WERI-Rb-1 (cell line): ENCODE data around the gene IGF2BP2.
"Not testable (repeated sequence)": the region's sequence is repeated elsewhere in the genome, so short reads cannot be mapped to it uniquely, and the experiment has no call there.

ENCODE experiments used
- DNase-seq: peaks from one replicate; pipeline ENCODE4 v3.0.0-alpha.2; 2020
- H3K27ac ChIP-seq: fragments of 250-450 bp; sonication (Bioruptor Pico); 2 replicates; pipeline ENCODE4 v1.5.1; 2020; ENCODE audit warnings: mild to moderate bottlenecking, moderate library complexity
- H3K27me3 ChIP-seq: fragments of 250-450 bp; sonication (Bioruptor Pico); 2 replicates; pipeline ENCODE4 v1.5.1; 2021; ENCODE audit warnings: mild to moderate bottlenecking, low read depth, moderate library complexity; ENCODE audit not compliant: insufficient read depth, severe bottlenecking
- H3K36me3 ChIP-seq: fragments of 250-450 bp; sonication (Bioruptor Pico); 2 replicates; pipeline ENCODE4 v1.5.1; 2020; ENCODE audit warnings: mild to moderate bottlenecking, moderate library complexity
- H3K4me3 ChIP-seq: 2 replicates; pipeline ENCODE4 v1.5.1; 2011; ENCODE audit warnings: low read depth, mild to moderate bottlenecking, control low read depth, low read length
- H3K9me3 ChIP-seq: fragments of 250-450 bp; sonication (Bioruptor Pico); 2 replicates; pipeline ENCODE4 v1.5.1; 2021; ENCODE audit warnings: mild to moderate bottlenecking, moderate library complexity; ENCODE audit not compliant: severe bottlenecking
- CTCF ChIP-seq: IDR thresholded peaks from 2 replicates; pipeline ENCODE4 v1.5.1; 2011; ENCODE audit warnings: low read depth, mild to moderate bottlenecking, control low read depth, inconsistent platforms, low read length

IGF2BP2 gene

GRCh38 chr3:185843635-185844034 is 18.8 kb upstream of the IGF2BP2 start:
- Histone ChIP-seq H3K27ac (no peak overlapping the region), H3K4me3 (no peak overlapping the region), H3K27me3 (no peaks in the 10 kb centered on the region), H3K36me3 (no peaks in the 10 kb centered on the region), H3K9me3 (no peaks in the 10 kb centered on the region)
- no peak for TF ChIP-seq CTCF
- no peak for DNase-seq

- Histone ChIP-seq H3K36me3 (no peaks in the 10 kb centered on the region), H3K9me3 (no peaks in the 10 kb centered on the region)
- no peak for TF ChIP-seq CTCF
Observed at GRCh38 chr3:185843126-185843525, 18.3 kb upstream of the IGF2BP2 start.

GRCh38 chr3:185842241-185842640 is 17.4 kb upstream of the IGF2BP2 start:
- Histone ChIP-seq H3K27me3 (no peaks in the 10 kb centered on the region), H3K36me3 (no peaks in the 10 kb centered on the region), H3K27ac (no peak overlapping the region), H3K4me3 (no peak overlapping the region), H3K9me3 (no peaks in the 10 kb centered on the region)
- no peak for TF ChIP-seq CTCF
- DNase-seq, result no peak

More at GRCh38 chr3:185843126-185843525, 18.3 kb upstream of the IGF2BP2 start:
- Histone ChIP-seq H3K27ac (no peak overlapping the region), H3K27me3 (no peaks in the 10 kb centered on the region), H3K4me3 (no peak overlapping the region)
- DNase-seq, result no peak

GRCh38 chr3:185838417-185838989 is 13.7 kb upstream of the IGF2BP2 start:
- DNase-seq, H3K9me3 ChIP-seq, H3K36me3 ChIP-seq, H3K4me3 ChIP-seq, H3K27ac ChIP-seq, H3K27me3 ChIP-seq: not testable (repeated sequence)

- Histone ChIP-seq H3K27ac (no peak overlapping the region), H3K4me3 (no peak overlapping the region), H3K36me3 (no peaks in the 10 kb centered on the region), H3K9me3 (no peaks in the 10 kb centered on the region), H3K27me3 (no peaks in the 10 kb centered on the region)
- no peak for DNase-seq
- TF ChIP-seq CTCF, result no peak
Observed at GRCh38 chr3:185837414-185837813, 12.6 kb upstream of the IGF2BP2 start.

GRCh38 chr3:185831990-185832389 is 7.1 kb upstream of the IGF2BP2 start:
- no peaks in the 10 kb centered on the region for H3K36me3 ChIP-seq
- no peak for TF ChIP-seq CTCF
- no peaks in the 10 kb centered on the region for H3K9me3 ChIP-seq
- H3K4me3 ChIP-seq, result no peak overlapping the region
- no peaks in the 10 kb centered on the region for H3K27me3 ChIP-seq
- no peak overlapping the region for H3K27ac ChIP-seq
- DNase-seq, result no peak
